ENCODE results near the gene KCNG3.
"Not testable (repeated sequence)": the region's sequence is repeated elsewhere in the genome, so short reads cannot be mapped to it uniquely, and the experiment has no call there.

KCNG3 gene

GRCh38 chr2:42424033-42424432 is 69.7 kb downstream of the KCNG3 start:
- no peak for DNase-seq

- DNase-seq: no peak
Observed at GRCh38 chr2:42421601-42422239, 72.1 kb downstream of the KCNG3 start.

- no peak for DNase-seq
Observed at GRCh38 chr2:42421157-42421485, 72.7 kb downstream of the KCNG3 start.

- no peak for DNase-seq
Observed at GRCh38 chr2:42414648-42415047, 79.1 kb downstream of the KCNG3 start.

- DNase-seq: no peak
Observed at GRCh38 chr2:42414158-42414557, 79.6 kb downstream of the KCNG3 start.

GRCh38 chr2:42410742-42411514 is 82.9 kb downstream of the KCNG3 start:
- no peak for DNase-seq

GRCh38 chr2:42408009-42408408 is 85.8 kb downstream of the KCNG3 start:
- DNase-seq: no peak

GRCh38 chr2:42407476-42407875 is 86.3 kb downstream of the KCNG3 start:
- DNase-seq: peak; percentile 8

GRCh38 chr2:42404676-42405075 is 89.1 kb downstream of the KCNG3 start:
- no peak for DNase-seq

- no peak for DNase-seq
Observed at GRCh38 chr2:42401773-42402172, 92.0 kb downstream of the KCNG3 start.

GRCh38 chr2:42398052-42398451 is 95.7 kb downstream of the KCNG3 start:
- DNase-seq: not testable (repeated sequence)

- DNase-seq: not testable (repeated sequence)
Observed at GRCh38 chr2:42393320-42393719, 100.5 kb downstream of the KCNG3 start.

- no peak for DNase-seq
Observed at GRCh38 chr2:42392191-42392590, 101.6 kb downstream of the KCNG3 start.
